K562 (cell line): ENCODE data around the gene MYBPHL. TPM values are rescaled to one million over a fixed set of nuclear protein-coding genes. Genes with fewer than 3 reads are reported as not detected.
A peak's percentile ranks its signal among the peaks of the same experiment; 100 is the strongest.

Experiments
- ATAC-seq: fragments of 200-7000 bp; cut with Tn5 transposase; 3 replicates; pipeline ENCODE4 v1.9.1; 2020; ENCODE audit warnings: moderate library complexity
- BruUV-seq: library from RNA; stranded (reverse); fragments of 400-500 nt; replicated peaks from 2 replicates; lab custom pipeline; 2021; lab: Mats Ljungman, UMichigan
- CTCF ChIA-PET: fragments of 300-600 bp; formaldehyde crosslinking; extraction: SDS; loops from one replicate; lab custom pipeline; 2021; ENCODE audit warnings: low intra/inter-chr PET ratio; lab: Yijun Ruan, JAX
- POLR2A ChIA-PET: fragments of 300-600, 350-650 bp; sonication (Branson Sonifier 250); formaldehyde crosslinking; extraction: SDS; loops from one replicate; lab custom pipeline; 2021; ENCODE audit warnings: antibody characterized with exemption, inconsistent platforms; lab: Yijun Ruan, JAX
- DNase-seq, 4 experiments: peaks; one replicate each; pipeline versions ENCODE4 v3.0.0 to v3.0.0-alpha.2; 2011 to 2018; ENCODE audit warnings: low spot score in 3 of 4, mixed read lengths in 3 of 4; ENCODE audit errors: extremely low read depth in 1 of 4
- FAIRE-seq: peaks from 2 replicates; lab custom pipeline; 2011; peaks lifted over from hg19 to GRCh38; lab: Jason Lieb, UNC
- H2AFZ ChIP-seq: 2 replicates; pipeline ENCODE4 v1.6.0; 2011; ENCODE audit warnings: low read depth, low read length, control low read depth, inconsistent platforms
- H3K27ac ChIP-seq: fragments of 200-600 bp; 3 replicates; pipeline ENCODE4 v1.8.0; 2011; ENCODE audit warnings: low read depth, mild to moderate bottlenecking, control low read depth, inconsistent platforms, low read length, moderate library complexity, mixed read lengths; ENCODE audit errors: extremely low read depth
- H3K27me3 ChIP-seq, 2 experiments: fragments of 300-600 bp in 1 of 2; 2 replicates in 1 of 2; 3 replicates in 1 of 2; pipeline versions ENCODE4 v1.6.0 to v1.8.0; 2011; ENCODE audit warnings: inconsistent platforms in 2 of 2, low read length in 2 of 2, mild to moderate bottlenecking in 1 of 2, mixed read lengths in 1 of 2, moderate library complexity in 1 of 2; ENCODE audit not compliant: control insufficient read depth in 2 of 2, insufficient read depth in 2 of 2
- H3K36me3 ChIP-seq: fragments of 300-600 bp; 3 replicates; pipeline ENCODE4 v1.8.0; 2011; ENCODE audit warnings: mild to moderate bottlenecking, low read length, inconsistent platforms; ENCODE audit not compliant: control insufficient read depth, insufficient read depth
- H3K4me1 ChIP-seq, 2 experiments: fragments of 200-600 bp in 1 of 2; replicated peaks in 1 of 2; 2 replicates in 1 of 2; 3 replicates in 1 of 2; pipeline versions ENCODE4 v1.5.1 to v1.8.0; 2011; ENCODE audit warnings: inconsistent platforms in 2 of 2, low read length in 2 of 2, mild to moderate bottlenecking in 1 of 2, mixed read lengths in 1 of 2, moderate library complexity in 1 of 2; ENCODE audit not compliant: control insufficient read depth in 2 of 2, insufficient read depth in 2 of 2
- H3K4me2 ChIP-seq: 2 replicates; pipeline ENCODE4 v1.6.1; 2011; ENCODE audit warnings: low read length, control low read depth, inconsistent platforms, mixed read lengths; ENCODE audit not compliant: insufficient read depth
- H3K4me3 ChIP-seq: fragments of 200-600 bp; sonication (generic), shearing (Covaris generic); 2 replicates; pipeline ENCODE4 v1.5.1; 2016; ENCODE audit warnings: control low read depth, inconsistent platforms
- H3K79me2 ChIP-seq: fragments of 200-600 bp; 3 replicates; pipeline ENCODE4 v1.8.0; 2011; ENCODE audit warnings: low read length, inconsistent platforms; ENCODE audit not compliant: control insufficient read depth, insufficient read depth
- H3K9ac ChIP-seq, 2 experiments: 2 replicates each; pipeline versions ENCODE4 v1.6.0 to v1.6.1; 2011; ENCODE audit warnings: low read depth in 2 of 2, low read length in 2 of 2, control low read depth in 1 of 2, inconsistent platforms in 1 of 2, mild to moderate bottlenecking in 1 of 2, mixed read lengths in 1 of 2; ENCODE audit not compliant: insufficient read depth in 1 of 2
- H3K9me1 ChIP-seq: one replicate; pipeline ENCODE4 v1.6.0; 2011; ENCODE audit warnings: inconsistent platforms, mild to moderate bottlenecking, low read length, moderate library complexity; ENCODE audit not compliant: control insufficient read depth, insufficient read depth
- H3K9me3 ChIP-seq: replicated peaks from 2 replicates; pipeline ENCODE4 v1.5.1; 2011; ENCODE audit warnings: low read depth, low read length, inconsistent platforms; ENCODE audit not compliant: control insufficient read depth, insufficient read depth
- H4K20me1 ChIP-seq: replicated peaks from 2 replicates; pipeline ENCODE4 v1.6.1; 2011; ENCODE audit warnings: low read length, inconsistent platforms, mixed read lengths; ENCODE audit not compliant: control insufficient read depth, insufficient read depth
- ATF7 ChIP-seq: fragments of 450-650 bp; IDR thresholded peaks from 2 replicates; pipeline ENCODE4 v1.7.1; 2014; ENCODE audit warnings: mild to moderate bottlenecking, moderate library complexity
- NCOA6 ChIP-seq: fragments of 450-650 bp; IDR thresholded peaks from 2 replicates; pipeline ENCODE4 v1.6.1; 2017; ENCODE audit warnings: mild to moderate bottlenecking
- PHB2 ChIP-seq: fragments of 450-650 bp; IDR thresholded peaks from 2 replicates; pipeline ENCODE4 v1.6.1; 2017; ENCODE audit warnings: low read depth
- RFX1 ChIP-seq: fragments of 450-650 bp; IDR thresholded peaks from 2 replicates; pipeline ENCODE4 v1.6.1; 2016; ENCODE audit warnings: mild to moderate bottlenecking, moderate library complexity
- TOE1 ChIP-seq, 2 experiments: fragments of 450-650 bp in 1 of 2; sonication (generic) in 1 of 2; formaldehyde crosslinking in 1 of 2; IDR thresholded peaks; 2 replicates each; pipeline versions ENCODE4 v1.7.1 to v1.8.0; 2016 to 2022; ENCODE audit warnings: borderline replicate concordance in 2 of 2, mild to moderate bottlenecking in 2 of 2, antibody characterized with exemption in 1 of 2, inconsistent platforms in 1 of 2, low read depth in 1 of 2, missing genetic modification reagents in 1 of 2, moderate library complexity in 1 of 2
- ZFP1 ChIP-seq: fragments of 450-650 bp; formaldehyde crosslinking; IDR thresholded peaks from 2 replicates; pipeline ENCODE4 v1.4.0; 2020; ENCODE audit warnings: mild to moderate bottlenecking, mixed read lengths
- ZNF311 ChIP-seq: fragments of 250-450 bp; sonication (Bioruptor Pico); IDR thresholded peaks from 2 replicates; pipeline ENCODE4 v1.4.0; 2020; ENCODE audit warnings: mild to moderate bottlenecking, moderate library complexity
- ZNF561 ChIP-seq: fragments of 450-650 bp; formaldehyde crosslinking; conservative IDR thresholded peaks from 2 replicates; pipeline ENCODE4 v1.4.0; 2020; ENCODE audit warnings: mild to moderate bottlenecking, moderate library complexity
- ZNF75A ChIP-seq: fragments of 450-650 bp; formaldehyde crosslinking; IDR thresholded peaks from 2 replicates; pipeline ENCODE4 v1.4.0; 2020; ENCODE audit warnings: mild to moderate bottlenecking
- WGBS: fragments of 100-300 bp; shearing (Covaris generic); methylation state at CpG from one replicate; pipeline ENCODE4 v1.1.6; 2016; ENCODE audit warnings: low coverage, mixed read lengths; ENCODE audit not compliant: insufficient coverage; ENCODE audit errors: missing lambda C conversion rate; 5-methylcytosine and 5-hydroxymethylcytosine counted together
- in situ Hi-C: fragments of 300-500 bp; cut with MboI; formaldehyde crosslinking; loops from 4 replicates; pipeline ENCODE4 v1.15.0; 2018; ENCODE audit warnings: inconsistent platforms, mixed read lengths
- intact Hi-C: fragments of 100-400 bp; cut with micrococcal nuclease; formaldehyde crosslinking; loops from 2 replicates; pipeline ENCODE4 v1.14.2; 2022
- polyA plus RNA-seq, 8 experiments: library from polyadenylated mRNA; depleted of rRNA in 4 of 8; stranded (reverse) in 5 of 8; unstranded in 3 of 8; fragments of >200 nt; fragmentation: Nextera tagmentation in 2 of 8; fragmentation: Illumina TruSeq in 1 of 8; extraction: Ambion mirVana in 2 of 8; extraction: Trizol in 1 of 8; gene quantifications; 2 replicates each; pipeline versions ENCODE4 v1.2.1 to v1.2.3, GENCODE V29; 2011 to 2014; ENCODE audit warnings: inconsistent platforms in 1 of 8, missing spikeins in 1 of 8
- total RNA-seq, 7 experiments: library from RNA; depleted of rRNA in 6 of 7; stranded (reverse); fragments of >200 nt in 6 of 7; fragmentation: Illumina TruSeq in 2 of 7; extraction: Trizol in 2 of 7; gene quantifications; 2 replicates each; pipeline versions ENCODE4 v1.2.1 to v1.2.3, GENCODE V29; 2011 to 2021; ENCODE audit warnings: low replicate concordance in 1 of 7
- TF ChIP-seq, protein P1 (sequence below): fragments of 250-450 bp; sonication (Bioruptor Pico); IDR thresholded peaks from 2 replicates; pipeline ENCODE4 v1.4.0; 2020
- TF ChIP-seq, protein P2 (sequence below): fragments of 450-650 bp; IDR thresholded peaks from 2 replicates; pipeline ENCODE4 v1.6.1; 2016; ENCODE audit warnings: borderline replicate concordance

Gene MYBPHL
- total and polyA plus RNA-seq, 9 of the 15 experiments (the other 6 are each of a cell fraction or from before 2014, with no cell fraction given) = 0.20 to 1.9 (median 0.33) TPM

DNA sequence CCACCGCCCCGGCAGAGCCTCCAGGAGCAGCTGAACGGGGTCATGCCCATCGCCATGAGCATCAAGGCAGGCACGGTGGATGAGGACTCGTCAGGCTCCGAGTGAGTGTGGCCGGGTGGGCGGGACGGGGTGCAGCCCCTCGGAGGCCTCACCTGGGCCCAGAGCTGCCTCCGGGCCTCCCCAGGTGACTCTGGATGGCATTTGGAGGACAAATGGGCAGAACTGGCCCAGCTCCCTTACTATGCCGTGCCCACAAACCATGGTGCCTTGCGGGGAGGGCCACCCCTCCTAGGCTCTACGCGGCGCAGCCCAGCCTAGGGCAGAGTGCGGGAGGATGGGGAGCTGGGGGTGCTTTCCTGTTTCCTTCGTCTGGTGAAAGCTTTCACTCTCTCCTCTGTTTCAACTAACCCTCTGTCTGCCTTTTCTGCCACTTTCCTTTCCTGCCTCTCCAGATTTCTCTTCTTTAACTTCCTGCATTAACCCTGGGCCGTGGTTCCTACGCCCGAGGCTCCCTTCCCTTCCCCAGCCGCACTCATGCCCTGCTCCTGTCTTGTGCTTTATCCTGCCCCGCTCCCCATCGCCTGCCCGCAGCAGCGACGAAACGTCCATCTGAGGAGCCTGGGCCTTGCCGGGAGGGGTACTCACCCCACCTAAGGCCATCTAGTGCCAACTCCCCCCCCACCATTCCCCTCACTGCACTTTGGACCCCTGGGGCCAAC is 33.1 kb downstream of the MYBPHL start:
- ChIA-PET POLR2A (interaction anchor here (0.5 to 0.6 kb wide), 2 partner anchors 36 to 43 kb away, joined by 3 read pairs; no protein-coding TSS in a partner anchor), CTCF (interaction anchor here (1.1 kb wide), 1 partner anchor 10 kb away, joined by 5 read pairs; no protein-coding TSS in a partner anchor)
- Histone ChIP-seq H3K27ac (no peak overlapping the region), H3K9me1 (no peaks in the 10 kb centered on the region), H3K4me1 (peaks cover 36 to 70% of the 10 kb centered on the region in 2 experiments), H3K4me2 (no peak overlapping the region), H3K27me3 (no peaks in the 10 kb centered on the region), H3K36me3 (peaks cover 42% of the 10 kb centered on the region; the same call in 2 of the 3 replicates), H3K9me3 (no peaks in the 10 kb centered on the region), H4K20me1 (peaks cover 4% of the 10 kb centered on the region; the same call in 1 of the 2 replicates), H2AFZ (no peak overlapping the region), H3K4me3 (no peak overlapping the region), H3K79me2 (0 out of 3 replicates have a peak, but pooled peaks cover 2% of the 10 kb centered on the region), H3K9ac (peak overlapping the region in 1 of 2 experiments; percentile 67; a peak in 2 of 4 replicates)
- no peak for FAIRE-seq
- no peak for ATAC-seq
- in situ Hi-C loops (no loop called here), intact Hi-C loops (no loop called here)
- no TSS peak for BruUV-seq
- TF ChIP-seq ZNF561 (CRISPR knock-in tag) (no peak), RFX1 (no peak), TOE1 (IDR thresholded peaks at IDR 0.05; ENCODE audit: borderline replicate concordance) (no peak), TOE1 (CRISPR knock-in tag; IDR thresholded peaks at IDR 0.05; ENCODE audit: borderline replicate concordance, low read depth) (no peak), ATF7 (no peak), ZNF311 (no peak), ZFP1 (no peak), PHB2 (no peak), ZNF75A (no peak), NCOA6 (no peak)
- TF ChIP-seq, protein P1, sequence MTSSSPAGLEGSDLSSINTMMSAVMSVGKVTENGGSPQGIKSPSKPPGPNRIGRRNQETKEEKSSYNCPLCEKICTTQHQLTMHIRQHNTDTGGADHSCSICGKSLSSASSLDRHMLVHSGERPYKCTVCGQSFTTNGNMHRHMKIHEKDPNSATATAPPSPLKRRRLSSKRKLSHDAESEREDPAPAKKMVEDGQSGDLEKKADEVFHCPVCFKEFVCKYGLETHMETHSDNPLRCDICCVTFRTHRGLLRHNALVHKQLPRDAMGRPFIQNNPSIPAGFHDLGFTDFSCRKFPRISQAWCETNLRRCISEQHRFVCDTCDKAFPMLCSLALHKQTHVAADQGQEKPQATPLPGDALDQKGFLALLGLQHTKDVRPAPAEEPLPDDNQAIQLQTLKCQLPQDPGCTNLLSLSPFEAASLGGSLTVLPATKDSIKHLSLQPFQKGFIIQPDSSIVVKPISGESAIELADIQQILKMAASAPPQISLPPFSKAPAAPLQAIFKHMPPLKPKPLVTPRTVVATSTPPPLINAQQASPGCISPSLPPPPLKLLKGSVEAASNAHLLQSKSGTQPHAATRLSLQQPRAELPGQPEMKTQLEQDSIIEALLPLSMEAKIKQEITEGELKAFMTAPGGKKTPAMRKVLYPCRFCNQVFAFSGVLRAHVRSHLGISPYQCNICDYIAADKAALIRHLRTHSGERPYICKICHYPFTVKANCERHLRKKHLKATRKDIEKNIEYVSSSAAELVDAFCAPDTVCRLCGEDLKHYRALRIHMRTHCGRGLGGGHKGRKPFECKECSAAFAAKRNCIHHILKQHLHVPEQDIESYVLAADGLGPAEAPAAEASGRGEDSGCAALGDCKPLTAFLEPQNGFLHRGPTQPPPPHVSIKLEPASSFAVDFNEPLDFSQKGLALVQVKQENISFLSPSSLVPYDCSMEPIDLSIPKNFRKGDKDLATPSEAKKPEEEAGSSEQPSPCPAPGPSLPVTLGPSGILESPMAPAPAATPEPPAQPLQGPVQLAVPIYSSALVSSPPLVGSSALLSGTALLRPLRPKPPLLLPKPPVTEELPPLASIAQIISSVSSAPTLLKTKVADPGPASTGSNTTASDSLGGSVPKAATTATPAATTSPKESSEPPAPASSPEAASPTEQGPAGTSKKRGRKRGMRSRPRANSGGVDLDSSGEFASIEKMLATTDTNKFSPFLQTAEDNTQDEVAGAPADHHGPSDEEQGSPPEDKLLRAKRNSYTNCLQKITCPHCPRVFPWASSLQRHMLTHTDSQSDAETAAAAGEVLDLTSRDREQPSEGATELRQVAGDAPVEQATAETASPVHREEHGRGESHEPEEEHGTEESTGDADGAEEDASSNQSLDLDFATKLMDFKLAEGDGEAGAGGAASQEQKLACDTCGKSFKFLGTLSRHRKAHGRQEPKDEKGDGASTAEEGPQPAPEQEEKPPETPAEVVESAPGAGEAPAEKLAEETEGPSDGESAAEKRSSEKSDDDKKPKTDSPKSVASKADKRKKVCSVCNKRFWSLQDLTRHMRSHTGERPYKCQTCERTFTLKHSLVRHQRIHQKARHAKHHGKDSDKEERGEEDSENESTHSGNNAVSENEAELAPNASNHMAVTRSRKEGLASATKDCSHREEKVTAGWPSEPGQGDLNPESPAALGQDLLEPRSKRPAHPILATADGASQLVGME (CRISPR knock-in tag) = no peak
- TF ChIP-seq, protein P2, sequence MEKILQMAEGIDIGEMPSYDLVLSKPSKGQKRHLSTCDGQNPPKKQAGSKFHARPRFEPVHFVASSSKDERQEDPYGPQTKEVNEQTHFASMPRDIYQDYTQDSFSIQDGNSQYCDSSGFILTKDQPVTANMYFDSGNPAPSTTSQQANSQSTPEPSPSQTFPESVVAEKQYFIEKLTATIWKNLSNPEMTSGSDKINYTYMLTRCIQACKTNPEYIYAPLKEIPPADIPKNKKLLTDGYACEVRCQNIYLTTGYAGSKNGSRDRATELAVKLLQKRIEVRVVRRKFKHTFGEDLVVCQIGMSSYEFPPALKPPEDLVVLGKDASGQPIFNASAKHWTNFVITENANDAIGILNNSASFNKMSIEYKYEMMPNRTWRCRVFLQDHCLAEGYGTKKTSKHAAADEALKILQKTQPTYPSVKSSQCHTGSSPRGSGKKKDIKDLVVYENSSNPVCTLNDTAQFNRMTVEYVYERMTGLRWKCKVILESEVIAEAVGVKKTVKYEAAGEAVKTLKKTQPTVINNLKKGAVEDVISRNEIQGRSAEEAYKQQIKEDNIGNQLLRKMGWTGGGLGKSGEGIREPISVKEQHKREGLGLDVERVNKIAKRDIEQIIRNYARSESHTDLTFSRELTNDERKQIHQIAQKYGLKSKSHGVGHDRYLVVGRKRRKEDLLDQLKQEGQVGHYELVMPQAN = no peak
- 93% methylated on average over 21 of the region's 30 CpGs for WGBS
- DNase-seq = no peak
